Endothelial cell of umbilical vein (primary cell): ENCODE results near the gene ALPL.

ENCODE experiments used
- CTCF ChIP-seq, 2 donors: IDR thresholded peaks; 1 replicate in 1 of 2; 2 replicates in 1 of 2; pipeline ENCODE4 v1.5.1; 2011; ENCODE audit warnings: low read length in 2 of 2, mild to moderate bottlenecking in 2 of 2, moderate library complexity in 2 of 2, control low read depth in 1 of 2, inconsistent platforms in 1 of 2, low read depth in 1 of 2; ENCODE audit not compliant: insufficient read depth in 1 of 2; ENCODE audit errors: extremely low read depth in 1 of 2
- EZH2 ChIP-seq: IDR thresholded peaks from 2 replicates; pipeline ENCODE4 v1.6.1; 2012; ENCODE audit warnings: borderline replicate concordance, low read depth, mild to moderate bottlenecking, moderate library complexity, low read length, inconsistent platforms; ENCODE audit not compliant: severe bottlenecking
- FOS ChIP-seq: IDR thresholded peaks from 2 replicates; pipeline ENCODE4 v1.6.1; 2011; ENCODE audit warnings: mild to moderate bottlenecking, low read length, moderate library complexity, borderline replicate concordance; ENCODE audit not compliant: insufficient read depth
- GATA2 ChIP-seq: IDR thresholded peaks from 2 replicates; pipeline ENCODE4 v1.7.0; 2011; ENCODE audit warnings: low read depth, mild to moderate bottlenecking, moderate library complexity, mixed read lengths, low read length; ENCODE audit not compliant: insufficient read length, insufficient read depth
- JUN ChIP-seq: IDR thresholded peaks from 2 replicates; pipeline ENCODE4 v1.6.1; 2011; ENCODE audit warnings: borderline replicate concordance, low read depth; ENCODE audit not compliant: insufficient read length, insufficient read depth
- MAX ChIP-seq: IDR thresholded peaks from 2 replicates; pipeline ENCODE4 v1.6.1; 2011; ENCODE audit not compliant: insufficient read depth, insufficient read length
- MYC ChIP-seq: IDR thresholded peaks from one replicate; pipeline ENCODE4 v1.6.1; 2011; ENCODE audit warnings: mild to moderate bottlenecking, low read depth, low read length
- POLR2A ChIP-seq: IDR thresholded peaks from 2 replicates; pipeline ENCODE4 v1.6.1; 2012; ENCODE audit warnings: low read depth, mild to moderate bottlenecking, control low read depth, low read length
- POLR2AphosphoS5 ChIP-seq: IDR thresholded peaks from 2 replicates; pipeline ENCODE4 v1.6.1; 2012; ENCODE audit warnings: low read depth, mild to moderate bottlenecking, control low read depth, low read length, moderate library complexity; ENCODE audit not compliant: insufficient read depth

- no peak for TF ChIP-seq CTCF (IDR thresholded peaks at IDR 0.05; ENCODE audit: extremely low read depth in 1 of 2, insufficient read depth in 1 of 2, low read depth in 1 of 2, low read length in 2 of 2)
- TF ChIP-seq MYC: no peak
- TF ChIP-seq POLR2AphosphoS5: no peak
- TF ChIP-seq EZH2: no peak
- no peak for TF ChIP-seq POLR2A
- no peak for TF ChIP-seq JUN
- no peak for TF ChIP-seq MAX
- no peak for TF ChIP-seq FOS
- no peak for TF ChIP-seq GATA2
Observed at GRCh38 chr1:21541329-21541728, 32.1 kb downstream of the ALPL start.
